Fibroblast of gingiva (primary cell): ENCODE measurements around the gene GBA2.
A peak's percentile ranks its signal among the peaks of the same experiment; 100 is the strongest.

Experiments
- DNase-seq: peaks from one replicate; pipeline ENCODE4 v3.0.0-alpha.2; 2011; ENCODE audit warnings: low read depth

GBA2 gene

GRCh38 chr9:35690614-35691333 is 58.3 kb downstream of the GBA2 start:
- peak; percentile 83 for DNase-seq

- DNase-seq, result no peak
Observed at GRCh38 chr9:35690294-35690613, 58.8 kb downstream of the GBA2 start.

GRCh38 chr9:35689542-35690293 is 59.3 kb downstream of the GBA2 start, which contains the start of gene TPM2:
TSS of gene TPM2 (minus strand) at chr9:35689925. CDS start at chr9:35689817, 108 bp downstream.
- peak; percentile 90 for DNase-seq

- DNase-seq, result peak; percentile 74
Observed at GRCh38 chr9:35688558-35689541, 60.2 kb downstream of the GBA2 start.

- DNase-seq, result no peak
Observed at GRCh38 chr9:35687972-35688557, 61.0 kb downstream of the GBA2 start.

- no peak for DNase-seq
Observed at GRCh38 chr9:35687306-35687705, 61.7 kb downstream of the GBA2 start.
